ENCODE data around the gene GRM3.

GRM3 gene

DNA sequence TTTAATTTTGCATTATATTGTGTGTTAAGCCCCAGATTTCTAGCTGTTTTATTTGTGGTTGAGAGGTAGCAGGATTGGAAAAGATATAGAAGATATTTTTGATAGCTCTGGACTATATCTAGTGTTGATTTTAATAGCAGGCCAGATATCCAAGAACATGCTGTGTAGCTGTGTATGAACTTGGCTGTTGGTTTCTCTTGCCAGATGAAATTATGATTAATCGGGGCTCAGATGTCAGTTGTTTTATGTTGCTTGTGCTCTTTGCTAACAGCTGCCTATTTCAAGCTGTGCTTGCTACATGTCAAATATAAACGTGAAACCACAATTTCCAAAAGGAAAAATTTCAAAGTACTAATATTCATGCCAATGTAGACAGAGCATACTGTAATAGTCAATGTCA is 141.1 kb downstream of the GRM3 start:
- DNase-seq (ENCODE audit: insufficient read length, low spot score) (no peak), FAIRE-seq (no peak)

- no peak for DNase-seq (ENCODE audit: insufficient read length, low spot score)
- FAIRE-seq = no peak
Observed at GRCh38 chr7:86785641-86786040, 141.9 kb downstream of the GRM3 start.

GRCh38 chr7:86786376-86786775 is 142.7 kb downstream of the GRM3 start:
- FAIRE-seq (no peak), DNase-seq (ENCODE audit: insufficient read length, low spot score) (no peak)

DNA sequence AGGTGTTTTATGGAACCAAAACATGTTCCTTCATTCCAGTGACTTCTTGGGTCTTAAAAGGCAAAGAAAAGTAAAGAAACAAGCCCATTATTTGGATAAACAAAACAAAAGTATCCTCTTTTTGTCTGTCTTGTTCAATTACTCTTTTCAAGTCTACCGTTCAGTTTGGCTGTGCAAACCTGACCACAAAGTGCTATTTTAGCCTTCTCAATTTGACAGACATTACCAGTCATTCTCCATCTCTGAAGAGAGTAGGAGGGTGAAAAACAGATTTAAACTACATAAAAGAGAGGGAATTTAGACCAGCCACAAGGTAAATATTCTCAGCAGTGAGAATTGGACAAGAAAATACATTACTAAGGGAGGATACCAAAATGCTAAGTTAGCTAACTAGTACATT is 145.2 kb downstream of the GRM3 start:
- FAIRE-seq (no peak), DNase-seq (ENCODE audit: insufficient read length, low spot score) (no peak)

DNA sequence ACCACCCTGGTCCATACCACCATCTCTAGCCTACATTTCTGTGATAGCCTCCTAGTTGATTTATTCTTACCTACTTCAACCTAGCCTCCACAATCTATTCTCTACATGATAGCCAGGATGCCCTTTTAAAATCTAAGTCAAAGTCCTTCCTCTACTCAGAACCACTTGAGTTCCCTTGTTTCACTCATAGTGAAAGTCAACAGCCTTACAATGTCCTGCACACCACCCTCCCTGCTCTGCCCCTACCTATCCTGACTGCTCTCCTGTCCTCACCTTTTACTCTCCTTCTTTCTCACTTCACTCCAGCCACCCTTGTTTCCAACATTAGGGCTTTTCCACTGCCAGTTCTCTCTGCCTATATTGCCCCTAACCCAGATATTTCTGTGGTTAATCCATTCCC is 146.7 kb downstream of the GRM3 start:
- DNase-seq (ENCODE audit: insufficient read length, low spot score) (no peak), FAIRE-seq (no peak)

DNA sequence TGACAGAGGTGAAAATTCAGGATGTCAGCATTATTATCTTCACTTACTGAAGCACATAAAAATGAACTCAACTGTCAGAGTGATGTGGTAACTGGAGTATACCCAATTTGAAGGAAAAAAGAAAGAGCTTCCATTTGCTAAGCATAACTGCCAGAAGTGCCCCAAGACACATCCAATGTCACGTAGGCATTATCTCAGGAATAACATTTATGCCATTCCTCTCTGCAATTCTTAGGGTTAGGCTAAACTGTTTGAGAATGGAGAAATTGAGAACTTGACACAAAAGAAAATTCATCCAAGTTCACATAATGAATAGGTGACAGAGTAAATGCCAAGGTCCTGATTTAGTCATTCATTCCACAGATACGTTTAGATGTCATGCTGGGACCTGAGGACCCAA is 148.6 kb downstream of the GRM3 start:
- DNase-seq (ENCODE audit: insufficient read length, low spot score) = no peak
- FAIRE-seq = no peak

DNA sequence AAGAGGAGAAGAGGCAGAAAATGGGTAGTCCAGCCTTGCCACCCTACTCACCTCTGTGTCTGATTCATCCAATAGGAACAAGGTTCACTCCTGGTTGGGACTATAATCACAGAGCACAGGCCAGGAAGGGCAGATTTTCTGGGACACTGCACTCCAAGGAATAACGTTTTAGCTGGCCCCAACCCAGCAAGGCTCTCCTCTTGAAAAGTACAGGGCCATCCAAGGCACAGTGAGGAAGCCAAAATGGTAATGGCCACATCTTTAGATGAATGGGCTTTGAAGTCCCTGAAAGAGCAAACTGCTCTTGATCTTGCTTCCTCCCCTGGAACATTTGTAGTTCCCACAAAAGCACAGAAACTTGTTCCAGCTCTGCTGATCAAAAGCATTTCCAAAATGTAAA is 149.4 kb downstream of the GRM3 start:
- FAIRE-seq (no peak), DNase-seq (ENCODE audit: insufficient read length, low spot score) (no peak)

GRCh38 chr7:86814661-86815379 is 171.1 kb downstream of the GRM3 start:
- peak; percentile 0 for DNase-seq (ENCODE audit: insufficient read length, low spot score)

GRCh38 chr7:86815556-86815955 is 171.8 kb downstream of the GRM3 start:
- FAIRE-seq = no peak
- DNase-seq (ENCODE audit: insufficient read length, low spot score) = no peak

More at GRCh38 chr7:86814661-86815379, 171.1 kb downstream of the GRM3 start:
- no peak for FAIRE-seq

DNA sequence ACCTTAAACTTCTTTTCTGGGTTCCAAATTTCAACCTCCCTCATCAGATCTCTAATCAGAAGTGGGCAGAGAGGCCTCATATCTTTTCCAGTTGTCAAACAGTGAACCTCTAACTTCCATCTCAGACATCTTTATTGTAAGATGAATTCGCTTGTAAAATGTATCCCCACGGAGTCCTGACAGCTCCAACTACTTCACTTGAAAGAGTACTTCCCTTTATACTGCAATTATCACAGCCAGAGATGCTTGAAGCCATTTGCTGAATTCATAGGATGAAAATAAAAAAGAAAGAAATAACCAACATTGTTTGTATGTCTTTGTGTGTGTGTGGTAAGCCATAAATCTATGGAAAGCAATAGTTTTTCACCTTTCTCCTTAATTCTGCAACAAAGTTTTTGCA is 175.2 kb downstream of the GRM3 start:
- FAIRE-seq = no peak

GRCh38 chr7:86823769-86824168 is 180.1 kb downstream of the GRM3 start:
- DNase-seq (ENCODE audit: insufficient read length, low spot score) (no peak), FAIRE-seq (no peak)

More for the DNA sequence above, 175.2 kb downstream of the GRM3 start:
- no peak for DNase-seq (ENCODE audit: insufficient read length, low spot score)

DNA sequence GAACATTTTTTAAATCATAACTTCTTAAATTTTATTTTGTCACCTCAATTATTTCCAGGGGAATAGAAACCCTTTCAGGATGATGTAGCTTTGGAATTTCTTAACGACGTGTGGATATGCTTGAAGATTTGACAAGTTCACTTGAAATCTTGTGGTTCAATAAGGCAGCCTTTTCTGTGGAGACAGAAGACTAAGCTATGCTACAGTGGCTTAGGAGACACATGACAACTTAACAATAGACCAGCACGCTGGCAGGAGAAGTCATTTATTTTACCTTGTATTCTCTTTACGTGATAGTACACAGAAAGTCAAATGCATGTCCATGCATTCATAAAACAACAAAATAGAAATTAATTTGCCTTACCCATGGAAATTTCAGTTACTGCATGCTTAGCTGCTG is 181.6 kb downstream of the GRM3 start:
- no peak for FAIRE-seq
- no peak for DNase-seq (ENCODE audit: insufficient read length, low spot score)

DNA sequence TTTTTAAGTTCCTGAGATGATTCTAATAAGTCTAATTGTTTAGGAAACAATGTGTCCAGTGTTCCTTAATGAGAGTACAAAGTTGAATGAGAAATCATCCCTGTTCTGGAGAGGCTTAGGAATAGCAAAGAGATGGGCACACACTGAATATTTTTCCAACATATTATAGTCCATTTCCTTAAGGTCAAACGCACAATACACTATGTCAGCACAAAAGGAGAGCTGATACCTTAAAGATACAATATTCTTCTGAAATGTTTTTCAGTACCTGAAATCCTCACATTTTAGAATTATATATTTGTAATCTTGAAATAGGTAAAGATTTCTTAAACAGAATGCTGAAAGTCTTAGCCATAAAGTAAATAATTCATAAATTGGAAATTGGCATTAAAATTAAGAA is 183.2 kb downstream of the GRM3 start:
- DNase-seq (ENCODE audit: insufficient read length, low spot score) = no peak

DNA sequence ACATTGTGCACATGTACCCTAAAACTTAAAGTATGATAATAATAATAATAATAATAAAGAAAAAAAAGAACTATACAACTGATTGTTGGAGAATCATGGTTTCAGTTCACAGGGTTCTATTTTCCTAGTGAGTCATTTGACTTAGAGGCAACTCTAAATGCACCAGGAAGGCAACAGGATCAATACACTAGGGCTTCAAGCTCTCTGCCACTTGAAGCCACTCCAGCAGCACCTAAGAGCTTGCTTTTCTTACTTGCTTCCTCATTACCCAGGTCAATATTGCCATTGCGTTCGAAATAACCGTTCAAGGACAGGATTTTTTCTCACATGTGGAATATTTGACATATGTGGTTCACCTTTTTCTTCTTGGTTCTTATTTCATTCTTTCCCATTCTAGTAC is 189.7 kb downstream of the GRM3 start:
- DNase-seq (ENCODE audit: insufficient read length, low spot score) = no peak
- FAIRE-seq = no peak

More for the DNA sequence above, 183.2 kb downstream of the GRM3 start:
- FAIRE-seq = no peak

DNA sequence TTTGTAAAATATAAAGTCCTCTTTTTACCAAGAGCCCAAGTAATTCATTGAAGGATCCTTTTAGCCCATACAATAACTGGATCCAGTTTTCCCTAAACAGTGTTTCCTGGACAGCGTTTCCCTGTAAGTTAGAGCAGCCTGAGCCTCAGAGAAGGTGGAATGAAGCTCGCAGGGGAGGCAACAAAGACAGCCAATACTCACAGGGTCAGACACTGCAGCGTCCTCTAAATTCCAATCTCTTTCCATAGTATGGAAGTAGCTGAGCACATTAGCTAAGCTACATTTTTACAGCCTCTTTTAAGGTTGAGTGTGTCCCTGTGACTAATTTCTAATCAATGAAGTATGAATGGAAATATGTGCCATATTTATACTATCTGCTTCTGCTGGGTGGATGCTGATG is 193.5 kb downstream of the GRM3 start:
- FAIRE-seq (no peak), DNase-seq (ENCODE audit: insufficient read length, low spot score) (no peak)

- DNase-seq (ENCODE audit: insufficient read length, low spot score) (no peak), FAIRE-seq (no peak)
Observed at GRCh38 chr7:86844608-86845007, 200.9 kb downstream of the GRM3 start.

DNA sequence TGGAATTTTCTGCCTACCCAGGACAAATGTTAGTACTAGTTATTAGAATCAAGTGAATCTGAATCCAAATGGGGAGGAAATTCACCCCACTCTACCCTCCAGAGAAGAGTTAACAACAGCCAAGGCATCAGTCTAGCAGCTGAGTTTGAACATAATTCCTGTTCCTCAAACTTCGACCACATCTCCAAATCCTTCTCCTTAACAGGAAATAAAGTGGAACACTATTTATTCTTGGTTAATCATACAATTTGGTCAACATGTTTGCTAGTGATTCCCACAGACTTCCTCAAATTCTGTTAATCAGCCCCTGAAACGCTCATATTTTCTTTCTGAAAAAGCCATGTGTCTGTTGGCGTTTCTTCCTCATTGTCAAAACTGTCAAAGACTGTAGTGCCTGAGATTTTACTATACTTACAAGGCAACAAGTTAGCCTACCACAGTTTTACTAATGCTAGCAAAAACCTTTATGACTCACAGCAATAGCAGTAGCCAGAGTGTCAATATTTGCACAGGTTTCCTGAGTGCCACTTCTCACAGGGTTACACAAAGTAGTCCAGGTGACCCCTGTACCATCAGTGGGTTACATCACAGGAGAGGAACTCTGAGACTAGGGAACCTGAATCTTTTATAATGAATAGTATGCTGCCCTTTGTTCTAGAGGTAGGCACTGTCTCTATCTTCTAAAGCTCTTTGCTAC is 202.9 kb downstream of the GRM3 start:
- no peak for DNase-seq (ENCODE audit: insufficient read length, low spot score)
- FAIRE-seq = no peak

- DNase-seq (ENCODE audit: insufficient read length, low spot score) (no peak), FAIRE-seq (no peak)
Observed at GRCh38 chr7:86848226-86848625, 204.5 kb downstream of the GRM3 start.

- DNase-seq (ENCODE audit: insufficient read length, low spot score) = no peak
- no peak for FAIRE-seq
Observed at GRCh38 chr7:86851566-86851965, 207.9 kb downstream of the GRM3 start.

GRCh38 chr7:86863452-86863851 is 219.7 kb downstream of the GRM3 start:
- no peak for DNase-seq (ENCODE audit: insufficient read length, low spot score)
- no peak for FAIRE-seq

GRCh38 chr7:86867163-86867762 is 223.6 kb downstream of the GRM3 start:
- no peak for DNase-seq (ENCODE audit: insufficient read length, low spot score)
- no peak for FAIRE-seq

- DNase-seq (ENCODE audit: insufficient read length, low spot score) (no peak), FAIRE-seq (no peak)
Observed at GRCh38 chr7:86876146-86876545, 232.4 kb downstream of the GRM3 start.

Measured in HTR-8/SVneo (cell line).